Neural cell (in vitro differentiated cells): ENCODE results near the gene ASIC4. TPM values are rescaled to one million over a fixed set of nuclear protein-coding genes. Genes with fewer than 3 reads are reported as not detected.

Source experiments
- H2AFZ ChIP-seq: fragments of 200-600, 300-800 bp; sonication (generic), shearing (Covaris generic); 2 replicates; pipeline ENCODE4 v1.6.0; 2014; ENCODE audit warnings: low read depth, mild to moderate bottlenecking, antibody characterized with exemption, low read length, moderate library complexity
- H3F3A ChIP-seq: fragments of 200-600 bp; shearing (Covaris generic); 2 replicates; pipeline ENCODE4 v1.6.1; 2016; ENCODE audit warnings: mild to moderate bottlenecking, moderate library complexity, mixed read lengths, antibody characterized with exemption, low read length; ENCODE audit not compliant: insufficient read depth, poor library complexity, severe bottlenecking
- H3K27ac ChIP-seq: fragments of 200-600, 300-800 bp; sonication (generic), shearing (Covaris generic); 2 replicates; pipeline ENCODE4 v1.5.1; 2014; ENCODE audit warnings: mild to moderate bottlenecking, low read length, moderate library complexity
- H3K27me3 ChIP-seq: fragments of 300-800, 200-600 bp; sonication (generic), shearing (Covaris generic); 2 replicates; pipeline ENCODE4 v1.6.0; 2014; ENCODE audit warnings: mild to moderate bottlenecking, low read depth, low read length, moderate library complexity; ENCODE audit not compliant: insufficient read depth
- H3K36me3 ChIP-seq: fragments of 300-800, 200-600 bp; sonication (generic), shearing (Covaris generic); 2 replicates; pipeline ENCODE4 v1.5.1; 2014; ENCODE audit warnings: mild to moderate bottlenecking, antibody characterized with exemption, low read length, moderate library complexity; ENCODE audit not compliant: insufficient read depth
- H3K4me2 ChIP-seq: fragments of 300-800, 200-600 bp; sonication (generic), shearing (Covaris generic); 2 replicates; pipeline ENCODE4 v1.6.0; 2014; ENCODE audit warnings: mild to moderate bottlenecking, low read length
- H3K4me3 ChIP-seq: fragments of 300-800, 200-600 bp; sonication (generic), shearing (Covaris generic); 2 replicates; pipeline ENCODE4 v1.5.1; 2014; ENCODE audit warnings: mild to moderate bottlenecking, low read length, moderate library complexity
- H3K79me2 ChIP-seq: fragments of 200-600 bp; shearing (Covaris generic); replicated peaks from 2 replicates; pipeline ENCODE4 v1.6.0; 2014; ENCODE audit warnings: mild to moderate bottlenecking, low read length, moderate library complexity; ENCODE audit not compliant: insufficient read depth
- H3K9ac ChIP-seq: fragments of 300-800, 200-600 bp; sonication (generic), shearing (Covaris generic); 2 replicates; pipeline ENCODE4 v1.6.1; 2016; ENCODE audit warnings: mild to moderate bottlenecking, low read length, mixed read lengths
- H3K9me2 ChIP-seq: fragments of 200-600 bp; shearing (Covaris generic); 2 replicates; pipeline ENCODE4 v1.6.1; 2016; ENCODE audit warnings: mild to moderate bottlenecking, low read length, mixed read lengths; ENCODE audit not compliant: insufficient read depth
- H3K9me3 ChIP-seq: fragments of 200-600, 300-800 bp; sonication (generic), shearing (Covaris generic); 2 replicates; pipeline ENCODE4 v1.6.1; 2016; ENCODE audit warnings: mild to moderate bottlenecking, mixed run types, low read length, moderate library complexity, mixed read lengths
- H4K20me1 ChIP-seq: fragments of 200-600 bp; shearing (Covaris generic); 2 replicates; pipeline ENCODE4 v1.6.1; 2016; ENCODE audit warnings: mild to moderate bottlenecking, mixed run types; ENCODE audit not compliant: insufficient read depth
- EP300 ChIP-seq: fragments of 450-650 bp; conservative IDR thresholded peaks from 2 replicates; pipeline ENCODE4 v1.6.1; 2014; ENCODE audit warnings: antibody characterized with exemption, mild to moderate bottlenecking, moderate library complexity; ENCODE audit not compliant: poor library complexity, severe bottlenecking
- EZH2 ChIP-seq: fragments of 200-600, 300-800 bp; shearing (Covaris generic), sonication (generic); IDR thresholded peaks from 2 replicates; pipeline ENCODE4 v1.6.1; 2014; ENCODE audit warnings: antibody characterized with exemption, low read length, borderline replicate concordance, mild to moderate bottlenecking; ENCODE audit not compliant: insufficient read depth, poor library complexity, severe bottlenecking
- MXI1 ChIP-seq: fragments of 450-650 bp; conservative IDR thresholded peaks from 2 replicates; pipeline ENCODE4 v1.6.1; 2014; ENCODE audit warnings: antibody characterized with exemption, mild to moderate bottlenecking; ENCODE audit not compliant: poor library complexity, severe bottlenecking
- POLR2AphosphoS5 ChIP-seq: IDR thresholded peaks from 2 replicates; pipeline ENCODE4 v1.6.1; 2012
- RAD21 ChIP-seq: fragments of 450-650 bp; conservative IDR thresholded peaks from 2 replicates; pipeline ENCODE4 v1.6.1; 2014; ENCODE audit warnings: antibody characterized with exemption, mild to moderate bottlenecking, moderate library complexity
- SMC3 ChIP-seq: fragments of 450-650 bp; conservative IDR thresholded peaks from 2 replicates; pipeline ENCODE4 v1.6.1; 2014; ENCODE audit warnings: antibody characterized with exemption, mild to moderate bottlenecking, moderate library complexity; ENCODE audit not compliant: poor library complexity
- TAF1 ChIP-seq: IDR thresholded peaks from 2 replicates; pipeline ENCODE4 v1.6.1; 2012; ENCODE audit warnings: low read depth
- polyA plus RNA-seq: library from polyadenylated mRNA; depleted of rRNA; stranded (reverse); fragments of >200 nt; gene quantifications from 2 replicates; pipeline ENCODE4 v1.2.3, GENCODE V29; 2014
- TF ChIP-seq, protein P1 (sequence below): IDR thresholded peaks from 2 replicates; pipeline ENCODE4 v1.6.1; 2012; ENCODE audit warnings: borderline replicate concordance
- TF ChIP-seq, protein P2 (sequence below): fragments of 450-650 bp; IDR thresholded peaks from 2 replicates; pipeline ENCODE4 v1.5.1; 2014; ENCODE audit warnings: antibody characterized with exemption, mild to moderate bottlenecking, moderate library complexity; ENCODE audit not compliant: poor library complexity, severe bottlenecking

ASIC4 gene
- polyA plus RNA-seq, 1 donor from 2014 or later: 2.7 TPM

DNA sequence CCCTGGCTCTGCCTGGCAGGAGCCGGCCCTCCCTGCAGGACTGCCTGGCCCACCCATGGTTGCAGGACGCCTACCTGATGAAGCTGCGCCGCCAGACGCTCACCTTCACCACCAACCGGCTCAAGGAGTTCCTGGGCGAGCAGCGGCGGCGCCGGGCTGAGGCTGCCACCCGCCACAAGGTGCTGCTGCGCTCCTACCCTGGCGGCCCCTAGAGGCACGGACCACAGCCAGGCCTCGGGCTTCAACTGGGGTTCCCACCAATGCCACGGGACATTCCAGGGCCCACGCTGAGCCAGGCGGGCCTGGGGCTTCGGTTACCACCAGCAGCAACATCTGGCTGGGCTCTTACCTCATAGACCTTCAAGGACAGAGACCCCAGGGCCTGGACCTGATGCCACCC is 21.7 kb upstream of the ASIC4 start:
- no peak overlapping the region for H3K4me3 ChIP-seq
- no peak for TF ChIP-seq EP300
- TF ChIP-seq POLR2AphosphoS5: no peak
- no peak for TF ChIP-seq SMC3
- no peak for TF ChIP-seq MXI1
- TF ChIP-seq, protein P1, sequence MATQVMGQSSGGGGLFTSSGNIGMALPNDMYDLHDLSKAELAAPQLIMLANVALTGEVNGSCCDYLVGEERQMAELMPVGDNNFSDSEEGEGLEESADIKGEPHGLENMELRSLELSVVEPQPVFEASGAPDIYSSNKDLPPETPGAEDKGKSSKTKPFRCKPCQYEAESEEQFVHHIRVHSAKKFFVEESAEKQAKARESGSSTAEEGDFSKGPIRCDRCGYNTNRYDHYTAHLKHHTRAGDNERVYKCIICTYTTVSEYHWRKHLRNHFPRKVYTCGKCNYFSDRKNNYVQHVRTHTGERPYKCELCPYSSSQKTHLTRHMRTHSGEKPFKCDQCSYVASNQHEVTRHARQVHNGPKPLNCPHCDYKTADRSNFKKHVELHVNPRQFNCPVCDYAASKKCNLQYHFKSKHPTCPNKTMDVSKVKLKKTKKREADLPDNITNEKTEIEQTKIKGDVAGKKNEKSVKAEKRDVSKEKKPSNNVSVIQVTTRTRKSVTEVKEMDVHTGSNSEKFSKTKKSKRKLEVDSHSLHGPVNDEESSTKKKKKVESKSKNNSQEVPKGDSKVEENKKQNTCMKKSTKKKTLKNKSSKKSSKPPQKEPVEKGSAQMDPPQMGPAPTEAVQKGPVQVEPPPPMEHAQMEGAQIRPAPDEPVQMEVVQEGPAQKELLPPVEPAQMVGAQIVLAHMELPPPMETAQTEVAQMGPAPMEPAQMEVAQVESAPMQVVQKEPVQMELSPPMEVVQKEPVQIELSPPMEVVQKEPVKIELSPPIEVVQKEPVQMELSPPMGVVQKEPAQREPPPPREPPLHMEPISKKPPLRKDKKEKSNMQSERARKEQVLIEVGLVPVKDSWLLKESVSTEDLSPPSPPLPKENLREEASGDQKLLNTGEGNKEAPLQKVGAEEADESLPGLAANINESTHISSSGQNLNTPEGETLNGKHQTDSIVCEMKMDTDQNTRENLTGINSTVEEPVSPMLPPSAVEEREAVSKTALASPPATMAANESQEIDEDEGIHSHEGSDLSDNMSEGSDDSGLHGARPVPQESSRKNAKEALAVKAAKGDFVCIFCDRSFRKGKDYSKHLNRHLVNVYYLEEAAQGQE: no peak
- no peak for TF ChIP-seq TAF1
- no peak for TF ChIP-seq EZH2
- TF ChIP-seq, protein P2, sequence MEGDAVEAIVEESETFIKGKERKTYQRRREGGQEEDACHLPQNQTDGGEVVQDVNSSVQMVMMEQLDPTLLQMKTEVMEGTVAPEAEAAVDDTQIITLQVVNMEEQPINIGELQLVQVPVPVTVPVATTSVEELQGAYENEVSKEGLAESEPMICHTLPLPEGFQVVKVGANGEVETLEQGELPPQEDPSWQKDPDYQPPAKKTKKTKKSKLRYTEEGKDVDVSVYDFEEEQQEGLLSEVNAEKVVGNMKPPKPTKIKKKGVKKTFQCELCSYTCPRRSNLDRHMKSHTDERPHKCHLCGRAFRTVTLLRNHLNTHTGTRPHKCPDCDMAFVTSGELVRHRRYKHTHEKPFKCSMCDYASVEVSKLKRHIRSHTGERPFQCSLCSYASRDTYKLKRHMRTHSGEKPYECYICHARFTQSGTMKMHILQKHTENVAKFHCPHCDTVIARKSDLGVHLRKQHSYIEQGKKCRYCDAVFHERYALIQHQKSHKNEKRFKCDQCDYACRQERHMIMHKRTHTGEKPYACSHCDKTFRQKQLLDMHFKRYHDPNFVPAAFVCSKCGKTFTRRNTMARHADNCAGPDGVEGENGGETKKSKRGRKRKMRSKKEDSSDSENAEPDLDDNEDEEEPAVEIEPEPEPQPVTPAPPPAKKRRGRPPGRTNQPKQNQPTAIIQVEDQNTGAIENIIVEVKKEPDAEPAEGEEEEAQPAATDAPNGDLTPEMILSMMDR: no peak
- no peak for TF ChIP-seq RAD21

DNA sequence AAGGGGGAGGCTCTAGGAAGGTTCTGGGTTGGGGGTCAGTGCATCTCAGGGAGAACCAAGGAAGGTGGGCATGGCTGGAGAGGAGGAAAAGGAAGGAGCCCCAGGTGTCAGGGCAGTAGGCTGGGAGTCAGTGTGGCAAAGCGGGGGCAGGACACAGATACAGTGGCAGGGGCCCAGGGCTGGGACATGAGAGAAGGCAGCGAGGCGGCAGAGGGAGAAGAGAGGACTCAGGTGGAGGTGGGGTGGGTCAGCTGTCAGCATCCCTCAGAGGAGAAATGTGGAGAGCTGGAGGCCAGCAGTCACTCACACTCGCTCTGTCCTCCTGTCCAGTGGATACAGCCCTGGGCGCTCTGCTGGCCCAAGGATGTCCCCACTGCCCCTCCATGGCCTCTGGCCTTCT is 21.2 kb upstream of the ASIC4 start:
- Histone ChIP-seq H3K4me3 (no peak overlapping the region), H3K27me3 (peaks cover 56% of the 10 kb centered on the region), H3K9ac (no peak overlapping the region), H3K27ac (no peak overlapping the region), H4K20me1 (no peaks in the 10 kb centered on the region), H3K9me3 (no peaks in the 10 kb centered on the region), H3F3A (no peaks in the 10 kb centered on the region), H3K9me2 (no peaks in the 10 kb centered on the region), H3K79me2 (no peaks in the 10 kb centered on the region), H3K36me3 (no peaks in the 10 kb centered on the region), H2AFZ (no peak overlapping the region), H3K4me2 (no peak overlapping the region)
- TF ChIP-seq MXI1 (no peak), EP300 (no peak), TAF1 (no peak), RAD21 (no peak), POLR2AphosphoS5 (no peak), SMC3 (no peak), EZH2 (no peak)
- TF ChIP-seq, protein P1: no peak
- TF ChIP-seq, protein P2: no peak

More for the DNA sequence above, 21.7 kb upstream of the ASIC4 start:
- H3K79me2 ChIP-seq: no peaks in the 10 kb centered on the region
- no peaks in the 10 kb centered on the region for H3K9me3 ChIP-seq
- H3K27ac ChIP-seq: no peak overlapping the region
- no peak overlapping the region for H3K9ac ChIP-seq
- H3K4me2 ChIP-seq: no peak overlapping the region
- peaks cover 53% of the 10 kb centered on the region for H3K27me3 ChIP-seq
- H3K9me2 ChIP-seq: no peaks in the 10 kb centered on the region
- H3F3A ChIP-seq: no peaks in the 10 kb centered on the region
- no peaks in the 10 kb centered on the region for H4K20me1 ChIP-seq
- H3K36me3 ChIP-seq: no peaks in the 10 kb centered on the region
- H2AFZ ChIP-seq: no peak overlapping the region
